K562 treated with DMSO at 1 percent for 4 hours (cell line): Measurements from ENCODE around the gene KLHL3. TPM values are rescaled to one million over a fixed set of nuclear protein-coding genes. Genes with fewer than 3 reads are reported as not detected.

Experiments used
- total RNA-seq: library from RNA; unstranded; fragments of 300-600 nt; gene quantifications from 2 replicates; pipeline ENCODE4 v1.2.3, GENCODE V29; 2022; ENCODE audit not compliant: insufficient read depth

The KLHL3 gene, protein sequence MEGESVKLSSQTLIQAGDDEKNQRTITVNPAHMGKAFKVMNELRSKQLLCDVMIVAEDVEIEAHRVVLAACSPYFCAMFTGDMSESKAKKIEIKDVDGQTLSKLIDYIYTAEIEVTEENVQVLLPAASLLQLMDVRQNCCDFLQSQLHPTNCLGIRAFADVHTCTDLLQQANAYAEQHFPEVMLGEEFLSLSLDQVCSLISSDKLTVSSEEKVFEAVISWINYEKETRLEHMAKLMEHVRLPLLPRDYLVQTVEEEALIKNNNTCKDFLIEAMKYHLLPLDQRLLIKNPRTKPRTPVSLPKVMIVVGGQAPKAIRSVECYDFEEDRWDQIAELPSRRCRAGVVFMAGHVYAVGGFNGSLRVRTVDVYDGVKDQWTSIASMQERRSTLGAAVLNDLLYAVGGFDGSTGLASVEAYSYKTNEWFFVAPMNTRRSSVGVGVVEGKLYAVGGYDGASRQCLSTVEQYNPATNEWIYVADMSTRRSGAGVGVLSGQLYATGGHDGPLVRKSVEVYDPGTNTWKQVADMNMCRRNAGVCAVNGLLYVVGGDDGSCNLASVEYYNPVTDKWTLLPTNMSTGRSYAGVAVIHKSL
- 0.75 and 1.1 TPM in 2 replicates for total RNA-seq

DNA sequence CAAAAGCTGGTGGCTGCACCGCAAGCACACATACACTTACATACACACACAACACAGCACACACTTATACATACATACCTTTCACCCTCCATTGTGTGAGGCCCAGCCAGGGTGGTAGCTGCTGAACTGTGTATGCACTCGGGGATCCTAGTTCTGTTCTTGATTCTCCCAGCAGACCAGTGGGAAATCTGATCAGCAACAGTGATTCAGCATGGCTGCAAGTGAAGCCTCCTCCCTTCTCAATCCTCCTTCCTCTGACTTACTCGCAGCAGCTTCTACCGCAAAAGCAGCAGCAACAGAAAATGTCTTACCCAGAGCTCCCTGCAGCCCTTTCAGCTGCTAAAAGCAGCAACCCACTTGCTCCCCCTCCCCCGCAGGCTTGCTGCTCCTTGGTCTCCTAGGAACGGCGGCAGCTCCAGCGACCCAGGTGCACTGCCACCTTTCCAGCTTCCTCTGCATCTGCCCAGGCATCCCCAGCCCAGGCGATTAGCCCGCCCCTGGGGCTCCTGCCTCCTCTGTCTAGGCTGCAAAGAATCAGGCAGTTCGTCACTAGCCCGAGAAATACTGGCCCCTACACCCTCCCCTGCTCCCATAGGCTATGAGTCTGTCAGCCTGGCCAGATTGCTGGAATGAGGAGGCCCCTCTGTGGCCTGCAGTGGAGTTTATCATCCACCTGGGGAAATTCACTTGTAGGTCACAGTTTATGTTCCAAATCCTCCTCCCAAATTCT, at the start of gene KLHL3:
KLHL3 (minus strand) TSS at position 535 of the 730 bp plus-strand sequence; CDS start at position 92, 443 bp downstream.

GRCh38 chr5:137754188-137754960, 18.5 kb upstream of the KLHL3 start, which contains the start of gene HNRNPA0:
Gene HNRNPA0 (minus strand): TSS chr5:137754363. CDS start chr5:137754066, 297 bp downstream.

Other genes with a start within 250 kb of the KLHL3 start
- not detected in 2 replicates for gene SPOCK1, start 236.8 kb downstream of the KLHL3 start, total RNA-seq
- gene HNRNPA0, start 18.3 kb upstream of the KLHL3 start, total RNA-seq = 36.4 and 39.3 TPM in 2 replicates
- gene MYOT, start 131.8 kb upstream of the KLHL3 start, total RNA-seq = not detected in 2 replicates
- not detected in 2 replicates for gene PKD2L2, start 153.4 kb upstream of the KLHL3 start, total RNA-seq